ENCODE data around the gene FURIN.
"Not testable (repeated sequence)": the region's sequence is repeated elsewhere in the genome, so short reads cannot be mapped to it uniquely, and the experiment has no call there.

FURIN gene

DNA sequence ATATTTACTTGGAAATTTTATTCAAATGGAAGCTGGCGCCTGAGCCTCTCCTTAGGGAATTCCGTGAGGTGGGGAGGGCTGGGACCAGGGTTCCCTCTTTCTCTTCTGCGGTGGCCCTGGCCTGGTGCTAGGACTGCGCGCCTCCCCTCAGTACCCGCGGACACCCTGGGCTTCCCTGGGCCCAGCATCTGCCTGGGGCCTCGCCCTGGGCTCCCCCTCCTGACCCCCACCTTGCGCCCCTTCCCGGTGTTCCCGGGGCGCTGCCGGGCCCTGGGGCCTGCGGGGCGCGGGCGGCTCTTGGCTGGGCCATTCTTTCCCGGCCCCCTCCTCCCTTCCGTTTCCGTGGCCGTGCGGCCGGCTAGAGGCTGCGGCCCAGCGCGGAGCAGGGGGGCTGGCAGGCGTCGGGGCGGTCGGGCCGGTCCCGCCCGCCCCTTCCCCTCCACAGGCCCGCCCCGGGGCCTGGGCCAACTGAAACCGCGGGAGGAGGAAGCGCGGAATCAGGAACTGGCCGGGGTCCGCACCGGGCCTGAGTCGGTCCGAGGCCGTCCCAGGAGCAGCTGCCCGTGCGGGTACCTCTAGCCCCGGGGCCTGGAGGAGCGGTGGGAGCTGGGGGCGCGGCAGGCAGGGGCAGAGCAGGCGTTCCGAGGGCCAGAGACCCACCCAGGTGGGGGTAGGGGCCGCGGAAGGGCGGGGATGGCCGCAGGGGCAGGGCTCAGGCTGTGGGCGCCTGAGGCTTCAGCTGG is 15.8 kb downstream of the FURIN start, which contains the start of gene FES:
Gene FES (plus strand): TSS at position 529 of the 743 bp plus-strand sequence. CDS start 542 bp downstream, outside the sequence.
- no peak for DNase-seq

DNA sequence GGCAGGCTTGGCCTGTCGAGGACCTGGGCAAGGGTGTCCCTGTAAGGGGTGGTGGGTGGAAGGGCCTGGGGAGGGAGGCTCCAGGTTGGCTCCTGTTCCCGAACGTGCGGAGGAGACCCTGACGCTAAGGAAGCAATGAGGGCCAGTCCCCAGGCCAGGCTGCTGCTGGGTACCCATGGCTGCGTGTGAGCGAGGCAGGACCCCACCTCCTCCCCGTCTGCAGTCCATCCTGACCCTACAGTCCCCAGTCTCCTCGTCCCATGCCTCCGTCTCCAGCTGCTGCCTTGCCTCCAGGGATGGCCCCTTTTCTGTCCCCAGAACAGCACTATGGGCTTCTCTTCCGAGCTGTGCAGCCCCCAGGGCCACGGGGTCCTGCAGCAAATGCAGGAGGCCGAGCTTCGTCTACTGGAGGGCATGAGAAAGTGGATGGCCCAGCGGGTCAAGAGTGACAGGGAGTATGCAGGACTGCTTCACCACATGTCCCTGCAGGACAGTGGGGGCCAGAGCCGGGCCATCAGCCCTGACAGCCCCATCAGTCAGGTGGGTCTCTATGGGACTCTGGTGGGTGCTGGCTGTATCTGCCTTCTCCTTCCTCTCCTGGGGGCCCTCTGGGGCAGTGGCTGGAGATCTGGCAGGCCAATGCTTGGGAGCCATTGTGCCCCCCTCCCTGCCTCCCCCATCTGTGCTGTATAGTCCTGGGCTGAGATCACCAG is 16.5 kb downstream of the FURIN start:
- DNase-seq, result no peak

DNA sequence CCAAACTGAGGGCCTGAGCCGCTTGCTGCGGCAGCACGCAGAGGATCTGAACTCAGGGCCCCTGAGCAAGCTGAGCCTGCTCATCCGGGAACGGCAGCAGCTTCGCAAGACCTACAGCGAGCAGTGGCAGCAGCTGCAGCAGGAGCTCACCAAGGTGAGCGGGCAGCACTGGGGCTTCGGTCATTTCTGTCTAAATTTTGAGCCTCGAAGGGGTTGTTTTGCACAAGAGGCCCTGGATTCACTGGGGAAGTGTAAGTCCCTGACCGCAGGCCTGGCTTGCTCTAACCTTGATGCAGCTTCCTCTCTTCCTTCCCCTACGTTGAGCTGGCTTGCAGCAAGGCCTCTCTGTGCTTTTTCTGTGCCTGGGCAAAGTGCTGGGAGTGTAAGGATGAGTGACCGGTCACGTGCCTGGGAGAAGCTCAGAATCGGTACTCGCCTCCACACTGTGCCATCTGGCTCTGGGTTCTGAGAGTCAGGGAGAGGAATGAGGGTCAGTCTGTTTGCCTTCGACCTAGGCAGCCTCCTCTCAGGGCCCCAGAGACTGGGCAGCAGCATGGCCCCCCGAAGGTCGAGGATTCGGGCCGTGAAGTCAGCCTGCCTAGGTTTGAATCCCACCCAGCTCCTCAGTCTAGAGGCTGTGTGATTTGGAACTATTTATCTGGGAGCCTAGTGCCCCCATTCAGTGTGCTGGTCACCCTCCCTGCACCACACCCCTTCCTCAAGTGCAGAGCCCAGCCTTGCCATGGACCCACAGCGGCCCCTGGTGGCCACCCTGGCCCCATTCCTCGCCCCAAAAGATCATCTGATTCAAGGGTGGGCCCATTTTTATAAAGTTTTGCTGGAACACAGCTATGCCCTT is 17.3 kb downstream of the FURIN start:
- DNase-seq, result peak; percentile 62

DNA sequence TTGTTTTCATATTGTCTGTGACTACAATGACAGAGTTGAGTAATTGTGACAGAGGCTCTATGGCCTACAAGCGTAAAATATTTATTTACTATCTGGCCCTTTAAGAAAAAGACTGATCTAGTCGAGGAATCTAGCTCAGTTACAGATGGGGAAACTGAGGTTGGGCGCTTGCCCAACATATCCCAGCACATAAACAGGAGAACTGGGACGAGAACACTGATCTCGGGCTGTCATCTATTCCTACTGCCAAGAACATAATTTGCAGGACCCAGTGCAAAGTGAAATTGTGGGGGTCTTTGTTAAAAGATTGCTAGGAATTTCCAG is 17.9 kb downstream of the FURIN start:
- no peak for DNase-seq

DNA sequence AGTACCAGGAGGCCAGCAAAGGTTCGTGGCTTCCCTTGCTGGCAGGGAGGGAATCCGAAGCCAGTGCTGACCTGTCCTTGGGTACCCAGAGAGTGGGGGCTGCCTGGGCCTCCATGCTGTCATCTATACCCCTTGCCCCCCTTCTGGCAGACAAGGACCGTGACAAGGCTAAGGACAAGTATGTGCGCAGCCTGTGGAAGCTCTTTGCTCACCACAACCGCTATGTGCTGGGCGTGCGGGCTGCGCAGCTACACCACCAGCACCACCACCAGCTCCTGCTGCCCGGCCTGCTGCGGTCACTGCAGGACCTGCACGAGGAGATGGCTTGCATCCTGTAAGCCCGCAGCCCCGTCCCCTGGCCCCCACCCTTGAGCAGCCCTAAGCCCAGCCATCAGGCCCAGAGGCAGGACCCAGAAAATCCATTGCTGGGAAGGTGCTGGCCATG is 18.7 kb downstream of the FURIN start:
- DNase-seq, result no peak

DNA sequence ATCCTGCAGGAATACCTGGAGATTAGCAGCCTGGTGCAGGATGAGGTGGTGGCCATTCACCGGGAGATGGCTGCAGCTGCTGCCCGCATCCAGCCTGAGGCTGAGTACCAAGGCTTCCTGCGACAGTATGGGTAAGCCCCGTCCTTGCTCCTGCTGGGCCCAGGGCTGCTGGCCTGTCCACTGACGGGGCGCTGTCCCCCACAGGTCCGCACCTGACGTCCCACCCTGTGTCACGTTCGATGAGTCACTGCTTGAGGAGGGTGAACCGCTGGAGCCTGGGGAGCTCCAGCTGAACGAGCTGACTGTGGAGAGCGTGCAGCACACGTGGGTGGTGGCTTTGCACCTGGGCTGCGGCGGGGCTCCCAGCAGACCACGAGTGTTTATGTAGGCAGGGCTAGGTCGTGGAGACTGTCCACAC is 20.9 kb downstream of the FURIN start:
- no peak for DNase-seq

DNA sequence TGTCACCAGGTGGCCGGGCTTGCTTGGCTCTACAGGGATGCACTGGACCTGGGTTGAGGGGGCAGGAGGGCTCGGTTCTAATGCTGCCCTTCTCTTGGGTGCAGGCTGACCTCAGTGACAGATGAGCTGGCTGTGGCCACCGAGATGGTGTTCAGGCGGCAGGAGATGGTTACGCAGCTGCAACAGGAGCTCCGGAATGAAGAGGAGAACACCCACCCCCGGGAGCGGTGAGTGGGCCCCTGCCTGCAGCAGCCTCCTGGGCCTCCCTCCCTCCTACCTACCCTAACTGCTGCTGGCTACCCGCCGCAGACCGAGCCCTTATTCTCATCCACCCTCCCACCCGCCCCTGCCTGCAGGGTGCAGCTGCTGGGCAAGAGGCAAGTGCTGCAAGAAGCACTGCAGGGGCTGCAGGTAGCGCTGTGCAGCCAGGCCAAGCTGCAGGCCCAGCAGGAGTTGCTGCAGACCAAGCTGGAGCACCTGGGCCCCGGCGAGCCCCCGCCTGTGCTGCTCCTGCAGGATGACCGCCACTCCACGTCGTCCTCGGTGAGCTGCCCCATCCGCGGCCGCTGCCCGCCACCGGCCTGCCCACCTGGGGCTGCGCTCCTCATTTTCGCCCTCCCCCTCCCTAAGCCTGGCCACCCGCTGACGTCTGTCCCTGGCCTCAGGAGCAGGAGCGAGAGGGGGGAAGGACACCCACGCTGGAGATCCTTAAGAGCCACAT is 21.5 kb downstream of the FURIN start:
- no peak for DNase-seq

DNA sequence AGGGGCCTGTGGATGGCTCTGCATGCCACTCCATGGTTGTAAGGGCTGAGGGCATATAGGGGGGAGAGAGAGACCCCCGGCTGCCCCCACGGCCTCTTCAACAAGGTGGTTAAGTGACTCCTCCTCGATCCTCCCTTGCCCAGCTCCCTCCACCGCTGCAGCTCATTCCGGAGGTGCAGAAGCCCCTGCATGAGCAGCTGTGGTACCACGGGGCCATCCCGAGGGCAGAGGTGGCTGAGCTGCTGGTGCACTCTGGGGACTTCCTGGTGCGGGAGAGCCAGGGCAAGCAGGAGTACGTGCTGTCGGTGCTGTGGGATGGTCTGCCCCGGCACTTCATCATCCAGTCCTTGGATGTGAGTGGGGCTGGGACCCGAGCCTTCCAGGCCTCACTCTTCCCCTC is 22.5 kb downstream of the FURIN start:
- DNase-seq, result no peak

DNA sequence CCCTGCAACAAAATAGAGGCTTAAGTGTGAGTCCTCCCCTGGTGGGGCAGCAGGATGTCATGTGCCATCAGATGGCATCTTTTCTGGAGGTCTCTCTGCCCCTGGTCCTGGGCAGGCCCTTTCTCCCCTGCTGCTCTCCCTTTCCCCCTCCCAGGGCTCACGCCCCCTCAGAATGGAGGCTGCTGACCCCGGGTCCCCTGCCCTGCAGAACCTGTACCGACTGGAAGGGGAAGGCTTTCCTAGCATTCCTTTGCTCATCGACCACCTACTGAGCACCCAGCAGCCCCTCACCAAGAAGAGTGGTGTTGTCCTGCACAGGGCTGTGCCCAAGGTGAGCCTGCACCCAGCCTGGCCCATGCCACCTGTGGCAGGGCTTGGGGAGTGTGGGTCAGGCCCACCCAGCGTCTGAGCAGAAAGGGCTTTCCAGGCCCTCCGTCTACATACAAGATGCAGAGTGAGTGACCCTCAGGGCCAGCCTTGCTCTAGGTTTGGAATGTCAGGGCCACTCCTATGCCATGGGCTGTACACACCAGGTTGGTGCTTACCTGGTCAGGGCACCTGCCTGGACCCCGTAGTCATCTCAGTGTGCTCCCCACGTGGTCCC is 23.1 kb downstream of the FURIN start:
- no peak for DNase-seq

DNA sequence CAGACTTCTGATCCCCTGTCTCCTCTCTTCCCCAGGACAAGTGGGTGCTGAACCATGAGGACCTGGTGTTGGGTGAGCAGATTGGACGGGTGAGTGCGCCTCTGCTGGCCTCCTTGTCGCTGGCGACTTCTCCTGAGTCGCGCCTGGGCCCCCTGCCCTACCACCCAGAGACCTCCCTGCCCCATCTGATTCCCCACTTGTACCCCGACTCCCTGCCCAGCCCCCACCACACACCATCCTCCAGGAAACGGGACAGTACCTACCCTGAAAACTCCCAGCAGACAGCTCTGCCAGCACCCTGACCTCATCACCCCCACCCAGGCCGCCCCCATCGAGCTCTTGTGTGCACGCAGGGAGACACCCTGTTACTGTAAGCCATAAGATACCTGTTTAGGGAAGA is 23.6 kb downstream of the FURIN start:
- DNase-seq, result no peak

DNA sequence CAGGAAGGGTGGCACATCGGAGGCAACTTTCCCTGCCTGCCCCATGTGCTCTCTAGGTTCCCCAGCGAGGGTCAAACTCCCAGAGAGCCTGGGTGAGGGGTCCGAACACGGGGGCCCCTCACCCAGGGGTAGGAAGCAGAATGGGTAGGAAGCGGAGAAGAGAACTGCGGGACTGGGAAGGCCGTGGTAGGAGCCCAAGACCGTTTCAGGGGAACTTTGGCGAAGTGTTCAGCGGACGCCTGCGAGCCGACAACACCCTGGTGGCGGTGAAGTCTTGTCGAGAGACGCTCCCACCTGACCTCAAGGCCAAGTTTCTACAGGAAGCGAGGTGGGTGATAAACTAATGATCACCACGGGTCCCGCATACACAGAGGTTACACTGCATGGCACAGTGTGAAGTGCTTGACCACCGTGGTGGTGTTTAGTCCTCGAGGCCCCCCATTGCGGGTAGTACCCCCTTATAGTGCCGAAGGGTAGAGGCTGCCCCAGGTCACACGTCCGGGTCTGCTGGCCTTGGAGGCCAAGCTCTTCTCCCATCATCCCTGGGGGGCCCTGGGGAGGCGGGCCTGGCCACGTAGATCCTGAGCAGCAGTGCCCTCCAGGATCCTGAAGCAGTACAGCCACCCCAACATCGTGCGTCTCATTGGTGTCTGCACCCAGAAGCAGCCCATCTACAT is 24.2 kb downstream of the FURIN start:
- DNase-seq, result no peak

DNA sequence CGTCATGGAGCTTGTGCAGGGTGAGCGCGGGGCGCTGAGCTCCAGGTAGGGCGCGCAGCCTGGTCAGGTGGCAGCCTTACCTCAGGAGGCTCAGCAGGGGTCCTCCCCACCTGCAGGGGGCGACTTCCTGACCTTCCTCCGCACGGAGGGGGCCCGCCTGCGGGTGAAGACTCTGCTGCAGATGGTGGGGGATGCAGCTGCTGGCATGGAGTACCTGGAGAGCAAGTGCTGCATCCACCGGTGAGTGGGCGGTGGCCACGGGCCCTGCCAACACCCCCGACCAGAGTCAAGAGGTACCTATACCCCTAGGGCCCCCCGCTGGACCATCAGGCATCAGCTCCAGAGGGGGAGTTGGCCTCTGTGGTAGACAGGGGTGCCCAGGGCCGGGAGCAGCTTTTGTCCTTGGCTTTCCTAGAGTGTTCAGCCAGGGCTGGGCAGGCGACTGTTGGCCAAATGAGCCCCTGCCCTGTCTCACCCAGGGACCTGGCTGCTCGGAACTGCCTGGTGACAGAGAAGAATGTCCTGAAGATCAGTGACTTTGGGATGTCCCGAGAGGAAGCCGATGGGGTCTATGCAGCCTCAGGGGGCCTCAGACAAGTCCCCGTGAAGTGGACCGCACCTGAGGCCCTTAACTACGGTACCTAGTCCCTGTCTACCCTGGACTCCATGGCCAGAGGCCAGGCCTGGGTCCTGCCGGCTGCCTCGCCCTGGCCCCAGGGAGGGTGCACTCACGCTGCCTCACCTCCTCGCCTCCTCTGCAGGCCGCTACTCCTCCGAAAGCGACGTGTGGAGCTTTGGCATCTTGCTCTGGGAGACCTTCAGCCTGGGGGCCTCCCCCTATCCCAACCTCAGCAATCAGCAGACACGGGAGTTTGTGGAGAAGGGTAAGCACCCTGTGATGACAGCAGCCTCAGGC is 25.0 kb downstream of the FURIN start:
- no peak for DNase-seq

DNA sequence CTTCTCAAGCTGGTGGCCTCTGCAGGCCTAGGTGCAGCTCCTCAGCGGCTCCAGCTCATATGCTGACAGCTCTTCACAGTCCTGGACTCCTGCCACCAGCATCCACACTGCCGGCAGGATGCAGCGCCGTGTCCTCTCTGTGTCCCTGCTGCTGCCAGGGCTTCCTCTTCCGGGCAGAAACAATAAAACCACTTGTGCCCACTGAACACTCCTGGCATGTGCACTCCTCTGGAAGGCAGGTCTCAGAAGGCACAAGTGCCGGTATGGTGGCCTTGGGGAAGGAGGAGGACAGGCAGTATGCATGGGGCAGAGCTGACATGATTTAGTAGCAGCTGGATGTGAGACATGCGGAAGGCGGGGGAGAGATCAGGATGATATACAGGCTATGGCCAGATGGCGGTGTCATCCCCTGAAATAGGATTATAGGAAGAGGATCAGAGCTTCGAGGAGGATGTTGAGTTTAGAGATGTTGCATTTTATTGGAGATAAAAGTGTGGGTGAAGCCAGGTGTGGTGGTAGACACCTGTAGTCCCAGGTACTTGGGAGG is 27.3 kb downstream of the FURIN start:
- DNase-seq, result no peak

DNA sequence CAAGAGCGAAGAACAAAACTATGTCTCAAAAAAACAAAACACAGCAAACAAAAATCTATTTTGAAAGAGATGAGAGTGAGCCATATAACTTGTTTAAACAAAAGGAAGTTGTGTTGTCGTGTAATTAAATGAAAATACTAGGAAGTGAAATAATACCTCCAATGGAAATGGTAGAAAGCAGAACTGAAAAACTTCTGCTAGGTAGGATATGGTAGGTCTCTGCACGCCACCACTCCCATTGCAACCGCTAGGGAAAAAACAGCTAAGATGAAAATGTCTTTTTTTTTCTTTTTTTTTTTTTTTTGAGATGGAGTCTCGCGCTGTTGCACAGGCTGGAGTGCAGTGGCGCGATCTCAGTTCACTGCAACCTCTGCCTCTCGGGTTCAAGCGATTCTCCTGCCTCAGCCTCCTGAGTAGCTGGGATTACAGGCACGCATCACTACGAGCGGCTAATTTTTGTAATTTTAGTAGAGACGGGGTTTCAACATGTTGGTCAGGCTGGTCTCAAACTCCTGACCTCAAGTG is 28.8 kb downstream of the FURIN start:
- not testable (repeated sequence) for DNase-seq

DNA sequence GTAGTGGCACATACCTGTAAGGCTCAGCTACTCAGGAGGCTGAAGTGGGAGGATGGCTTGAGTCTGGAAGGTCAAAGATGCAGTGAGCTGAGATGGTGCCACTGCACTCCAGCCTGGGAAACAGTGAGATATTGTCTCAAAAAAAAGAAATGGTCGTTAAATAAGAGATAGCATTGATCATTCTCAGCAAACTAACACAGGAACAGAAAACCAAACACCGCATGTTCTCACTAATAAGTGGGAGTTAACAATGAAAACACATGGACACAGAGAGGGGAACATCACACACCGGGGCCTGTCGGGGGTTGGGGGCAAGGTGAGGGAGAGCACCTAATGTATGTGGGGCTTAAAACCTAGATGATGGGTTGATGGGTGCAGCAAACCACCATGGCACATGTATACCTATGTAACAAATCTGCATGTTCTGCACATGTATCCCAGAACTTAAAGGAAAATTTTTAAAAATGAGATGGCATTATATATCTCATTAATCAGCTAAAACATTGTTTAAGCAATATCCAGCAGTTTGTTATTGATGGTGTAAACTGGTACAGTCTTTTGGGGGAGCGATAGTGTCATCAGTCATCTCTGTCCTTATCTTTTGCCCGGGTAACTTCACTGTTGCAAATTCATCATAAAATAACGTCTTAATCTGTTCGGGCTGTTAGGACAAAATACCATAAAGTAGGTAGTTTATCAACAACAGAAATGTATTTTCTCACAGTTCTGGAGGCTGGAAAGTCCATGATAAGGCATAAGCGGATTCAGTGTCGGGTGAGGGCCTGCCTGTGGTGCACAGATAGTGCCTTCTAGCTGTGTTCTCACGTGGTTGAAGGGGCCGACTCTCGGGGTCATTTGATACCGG is 33.0 kb downstream of the FURIN start:
- DNase-seq, result no peak

DNA sequence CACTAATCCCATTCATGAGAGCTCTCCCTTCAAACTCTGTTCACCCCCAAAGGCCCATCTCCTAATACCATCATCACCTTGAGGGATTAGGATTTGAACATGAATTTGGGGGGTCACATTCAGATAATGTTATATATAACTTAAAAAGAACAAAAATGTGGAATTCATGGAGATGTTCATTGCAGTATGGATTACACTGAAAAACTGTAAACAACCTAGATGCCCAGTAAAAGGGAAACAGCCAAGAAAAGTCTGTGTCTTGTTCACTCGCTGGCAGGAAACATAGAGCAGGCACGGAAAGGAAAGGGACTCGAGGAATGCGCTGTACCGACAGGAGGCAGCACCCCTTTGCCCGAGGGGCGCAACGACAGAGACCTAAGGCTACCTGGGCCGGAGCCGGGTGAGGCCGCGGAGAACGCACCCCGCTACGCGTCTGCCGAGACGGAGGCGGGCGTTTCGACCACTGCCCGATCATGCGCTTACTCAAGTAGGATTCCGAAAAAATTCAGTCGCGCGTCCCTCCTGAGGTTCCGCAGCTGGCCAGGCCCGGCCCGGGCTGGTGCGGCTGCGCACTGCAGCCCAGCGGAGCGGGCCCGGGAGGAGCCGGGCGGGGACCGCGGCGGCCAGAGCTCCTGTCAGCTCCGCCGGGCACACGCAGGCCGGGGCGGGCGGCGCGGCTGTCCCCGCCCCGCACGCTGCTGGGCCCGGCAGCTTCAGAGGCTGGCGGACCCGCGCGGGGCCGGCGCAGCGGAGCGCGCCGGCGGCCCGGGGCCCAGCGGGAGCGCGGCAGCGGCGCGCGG is 33.9 kb downstream of the FURIN start:
- DNase-seq, result peak; percentile 71

DNA sequence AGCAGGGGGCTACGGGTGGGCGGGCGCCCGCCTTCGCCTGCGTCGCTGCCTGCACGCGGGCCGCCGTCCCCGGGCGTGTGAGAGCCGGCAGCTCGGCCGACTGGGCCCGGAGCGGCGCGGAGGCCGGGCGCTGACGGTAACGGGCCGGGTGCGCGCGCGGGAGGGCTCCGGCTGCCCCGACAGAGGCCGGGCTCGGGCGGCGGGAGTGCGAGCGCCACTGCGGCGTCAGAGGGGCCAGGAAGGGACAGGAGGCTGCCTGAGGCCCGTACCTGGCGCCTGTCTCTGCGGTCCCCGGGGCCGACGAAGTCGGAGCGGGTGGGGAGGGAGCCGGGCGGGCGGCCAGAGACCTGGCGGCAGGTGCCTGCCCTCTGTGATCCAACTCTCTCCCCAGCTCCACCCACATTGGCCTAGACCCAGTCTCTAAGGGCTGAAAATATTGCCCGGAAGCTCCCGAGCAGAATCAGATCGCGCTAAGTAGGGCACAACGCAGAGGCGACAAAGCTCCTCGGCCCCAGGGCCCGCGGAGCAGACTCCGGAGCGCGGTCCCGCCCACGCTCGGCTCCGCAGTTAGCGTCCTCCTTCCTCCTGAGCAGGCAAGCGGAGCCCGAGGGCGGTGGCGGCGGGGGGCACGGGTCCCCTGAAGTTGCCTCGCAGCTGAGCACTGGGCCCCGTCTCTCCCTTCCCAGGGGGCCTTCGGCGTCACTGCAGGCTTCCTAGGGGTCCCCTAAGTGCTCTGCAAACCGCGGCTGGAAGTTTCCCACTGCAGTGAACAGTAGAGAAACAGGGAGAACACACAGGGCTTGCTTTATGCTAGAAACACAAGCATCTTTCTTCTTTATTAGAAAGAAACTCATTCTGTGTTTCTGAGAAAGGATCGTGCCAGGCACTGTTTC is 34.7 kb downstream of the FURIN start, which contains the start of gene MAN2A2:
Gene MAN2A2 (plus strand): TSS at position 463 of the 893 bp plus-strand sequence. CDS start 906 bp downstream, outside the sequence.
- peak; percentile 68 for DNase-seq

Data from central memory CD4-positive, alpha-beta T cell (primary cell).